B cell (primary cell): ENCODE results near the gene TNFAIP2.

Experiments used
- CTCF ChIP-seq: fragments of 200-600 bp; IDR thresholded peaks from one replicate; pipeline ENCODE4 v1.8.0; 2022; ENCODE audit warnings: antibody characterized with exemption, mild to moderate bottlenecking
- EZH2 ChIP-seq: IDR thresholded peaks from 2 replicates; pipeline ENCODE4 v1.6.1; 2012; ENCODE audit warnings: borderline replicate concordance, low read depth, mild to moderate bottlenecking, moderate library complexity, low read length; ENCODE audit not compliant: insufficient read depth, poor library complexity, severe bottlenecking

GRCh38 chr14:103101963-103102688 lies 21.1 kb upstream of the TNFAIP2 start:
- TF ChIP-seq EZH2: no peak
- no peak for TF ChIP-seq CTCF
